ENCODE measurements around the gene SLC2A2.
"Not testable (repeated sequence)": the region's sequence is repeated elsewhere in the genome, so short reads cannot be mapped to it uniquely, and the experiment has no call there.

The SLC2A2 gene

DNA sequence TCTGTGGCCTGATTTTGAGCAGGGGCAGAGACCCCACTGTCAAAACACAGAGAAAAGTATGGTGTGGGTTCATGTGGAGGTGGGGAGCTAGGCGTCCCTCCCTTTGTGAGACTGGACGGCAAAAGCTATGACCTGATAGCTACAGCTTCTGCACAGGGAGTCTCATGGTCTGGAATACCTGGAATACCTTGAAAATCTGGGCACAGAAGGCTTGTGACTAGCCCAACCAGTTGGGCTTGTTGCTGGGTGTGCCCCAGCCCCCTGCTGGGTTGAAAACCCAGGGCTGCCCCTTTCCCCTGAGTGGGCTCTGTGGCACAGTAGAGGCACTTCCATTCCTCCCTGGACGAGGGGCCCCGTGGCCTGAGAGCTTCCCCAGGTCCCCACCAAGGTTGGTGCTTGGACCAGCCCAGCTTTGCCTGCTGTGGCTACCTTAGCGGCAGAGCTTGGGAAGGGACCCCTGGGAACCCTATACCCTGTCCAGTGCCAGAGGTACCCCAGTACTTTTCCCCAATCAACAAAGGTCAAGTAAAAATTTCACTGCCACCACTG is 37.3 kb downstream of the SLC2A2 start:
- no peak for DNase-seq

DNA sequence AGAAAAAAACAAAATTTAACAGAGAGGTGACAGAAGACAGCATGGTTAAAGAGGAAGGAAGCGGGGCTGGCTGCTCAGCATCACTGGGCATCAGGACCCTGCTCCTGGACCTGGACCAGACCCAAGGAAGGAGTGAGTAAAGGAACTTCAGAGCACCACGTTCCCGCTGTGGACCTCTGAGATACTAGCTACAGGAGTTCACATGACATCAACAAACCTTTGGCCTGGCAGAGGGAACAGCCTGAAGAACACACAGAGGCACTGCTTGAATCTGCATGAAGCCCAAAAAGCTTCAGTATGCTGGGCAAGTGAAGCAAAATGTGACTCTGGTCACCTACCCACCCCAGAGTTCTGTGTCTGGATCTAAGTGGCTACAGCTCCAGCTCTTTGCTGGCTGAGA is 38.1 kb downstream of the SLC2A2 start:
- DNase-seq = no peak

DNA sequence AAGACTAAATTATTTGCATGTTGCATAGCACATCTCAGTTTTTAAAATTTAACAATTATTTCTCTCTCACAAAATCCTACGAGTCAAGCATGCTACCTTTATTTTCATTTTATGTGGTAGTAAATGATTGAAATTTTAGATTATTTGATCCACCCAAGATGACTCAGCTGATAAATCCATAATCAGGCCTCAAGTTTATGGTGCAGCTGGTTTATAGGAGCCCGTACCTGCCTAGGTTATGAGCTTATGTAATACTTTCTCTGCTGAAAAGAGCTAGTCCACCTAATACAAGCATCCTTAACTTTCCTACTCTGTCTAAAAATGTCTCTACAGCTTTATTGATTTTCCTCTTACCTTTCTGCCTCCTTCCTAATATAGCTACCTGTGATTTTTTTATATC is 41.2 kb downstream of the SLC2A2 start:
- no peak for DNase-seq

DNA sequence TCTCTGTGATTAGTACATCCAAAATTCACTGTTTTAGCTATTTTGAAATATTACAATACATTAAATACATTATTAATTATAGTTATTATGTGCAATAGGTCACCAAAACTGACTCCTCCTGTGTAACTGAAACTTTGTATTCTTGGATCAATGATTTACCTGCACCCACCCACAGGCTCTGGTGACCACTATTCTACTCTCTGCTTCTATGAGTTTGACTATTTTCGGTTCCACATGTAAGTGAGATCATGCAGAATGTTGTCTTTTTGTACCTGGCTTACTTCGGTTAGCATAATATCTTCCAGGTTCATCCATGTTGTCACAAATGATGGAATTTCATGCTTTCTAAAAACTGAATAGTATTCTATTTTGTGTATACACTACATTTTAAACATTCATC is 43.8 kb downstream of the SLC2A2 start:
- DNase-seq = no peak

DNA sequence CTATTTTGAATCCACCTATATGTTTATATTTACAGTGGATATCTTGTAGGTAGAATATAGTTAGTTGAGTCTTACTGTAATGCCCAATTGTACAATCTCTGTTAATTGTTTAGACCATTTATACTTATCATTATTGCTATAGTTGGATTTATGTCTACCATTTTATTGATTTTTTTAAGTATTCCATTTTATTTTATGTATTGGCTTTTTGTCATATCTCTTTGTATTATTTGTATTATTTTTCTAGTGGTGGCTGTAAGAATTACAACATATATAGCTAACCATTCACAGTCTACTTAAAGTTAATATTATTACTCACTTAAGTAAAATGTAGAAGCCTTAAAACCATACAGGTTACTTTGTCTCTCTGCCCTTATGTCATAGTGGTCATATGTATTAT is 46.1 kb downstream of the SLC2A2 start:
- DNase-seq = no peak

DNA sequence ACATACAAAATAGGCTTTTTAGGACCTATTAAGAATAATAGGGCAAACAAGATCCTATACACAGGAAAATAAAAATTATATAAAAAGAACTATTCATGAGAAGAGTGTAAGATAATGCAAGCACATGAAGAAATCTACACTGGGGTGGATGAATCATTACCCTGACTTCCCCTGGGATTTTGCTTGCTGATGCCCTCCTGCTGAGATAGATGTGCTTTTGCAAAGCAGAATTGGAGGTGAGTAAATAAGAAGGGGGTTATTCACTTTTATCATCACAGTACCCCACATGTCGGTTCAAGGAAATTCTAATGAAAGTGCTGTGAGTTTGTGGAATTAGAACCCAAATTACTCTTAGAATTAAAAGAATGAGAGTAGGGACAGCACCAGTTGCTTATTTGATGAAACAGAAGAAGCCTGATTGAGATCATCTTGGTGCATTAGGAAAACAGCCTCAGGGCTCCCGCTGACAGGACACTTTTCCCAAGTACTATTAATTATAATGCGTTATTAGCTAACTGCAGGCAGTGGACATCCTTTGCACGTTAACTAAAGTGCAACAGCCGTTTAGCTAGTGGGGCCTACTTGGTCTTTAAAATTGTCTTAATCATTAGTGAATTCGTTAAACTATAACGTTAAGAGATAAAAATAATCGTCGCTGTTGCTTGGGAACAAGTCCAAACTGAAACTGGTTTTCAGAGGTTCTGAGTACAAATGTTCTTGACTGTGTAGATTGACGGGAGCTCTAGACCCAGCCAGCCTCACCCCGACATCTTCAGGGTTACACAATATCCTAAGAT is 48.4 kb downstream of the SLC2A2 start:
- DNase-seq = no peak

DNA sequence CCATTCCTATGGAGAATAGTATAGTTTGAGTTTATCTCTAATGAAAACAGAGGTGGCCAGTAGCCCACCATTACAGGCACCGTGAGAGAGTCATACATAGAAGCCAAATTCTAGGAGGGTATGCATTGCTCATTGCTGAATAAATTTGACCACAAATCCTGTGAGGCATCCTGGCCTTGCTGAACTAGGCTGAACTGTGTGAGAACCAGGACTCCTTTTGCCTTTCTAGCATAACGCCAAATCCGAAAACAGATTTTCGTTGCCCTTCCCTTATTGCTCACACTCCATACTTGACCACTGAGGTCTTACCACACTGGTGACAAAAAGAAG is 50.4 kb downstream of the SLC2A2 start:
- no peak for DNase-seq

DNA sequence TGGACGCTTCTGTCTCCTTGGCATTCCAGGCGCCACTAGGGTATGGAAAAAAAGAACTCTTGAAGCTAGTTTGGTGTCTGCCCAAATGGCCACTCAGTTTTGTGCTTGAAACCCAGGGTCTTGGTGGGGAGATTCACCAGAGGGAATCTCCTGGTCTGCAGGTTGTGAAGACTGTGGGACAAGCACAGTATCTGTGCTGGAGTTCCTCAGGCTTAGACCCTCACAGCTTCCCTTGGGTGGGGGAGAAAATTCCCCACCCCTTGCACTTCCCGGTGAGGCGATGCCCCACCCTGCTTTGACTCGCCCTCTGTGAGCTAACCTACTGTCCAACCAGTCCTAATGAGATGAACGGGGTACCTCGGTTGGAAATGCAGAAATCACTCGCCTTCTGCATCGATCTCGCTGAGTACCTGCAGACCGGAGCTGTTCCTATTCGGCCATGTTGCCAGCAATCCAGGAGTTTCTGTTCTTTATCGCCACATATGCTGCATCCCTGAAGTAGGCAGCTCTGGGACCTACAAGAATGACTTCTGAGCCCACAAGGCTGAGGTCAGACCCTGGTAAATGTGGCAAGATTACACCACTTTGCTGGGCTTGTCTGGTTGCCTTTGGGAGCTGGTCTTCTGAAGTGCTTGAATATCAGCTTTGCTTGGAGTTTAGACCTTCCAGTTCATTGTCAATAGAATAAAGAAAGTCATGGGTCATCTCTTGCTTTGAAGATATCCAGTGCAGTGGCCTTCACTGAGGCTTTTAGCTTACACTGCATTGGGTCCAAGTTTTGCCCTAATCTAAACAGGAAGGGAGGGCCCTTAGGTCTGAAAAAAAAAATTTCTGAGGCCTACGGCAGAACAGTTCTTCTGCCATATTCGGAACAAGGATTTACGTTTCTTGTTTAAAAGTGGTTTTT is 51.0 kb downstream of the SLC2A2 start:
- DNase-seq = no peak

DNA sequence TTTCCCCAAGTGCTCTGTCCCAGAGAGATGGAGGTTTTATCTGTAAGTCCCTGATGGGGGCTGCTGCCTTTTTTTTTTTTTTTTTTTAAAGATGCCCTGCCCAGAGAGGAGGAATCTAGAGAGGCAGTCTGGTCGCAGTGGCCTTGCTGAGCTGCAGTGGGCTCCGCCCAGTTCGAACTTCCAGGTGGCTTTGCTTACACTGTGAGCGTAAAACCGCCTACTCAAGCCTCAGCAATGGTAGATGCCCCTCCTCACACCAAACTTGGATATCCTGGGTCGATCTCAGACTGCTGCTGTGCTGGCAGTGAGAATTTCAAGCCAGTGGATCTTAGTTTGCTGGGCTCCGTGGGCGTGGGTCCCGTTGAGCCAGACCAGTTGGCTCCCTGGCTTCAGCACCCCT is 51.6 kb downstream of the SLC2A2 start:
- no peak for DNase-seq

DNA sequence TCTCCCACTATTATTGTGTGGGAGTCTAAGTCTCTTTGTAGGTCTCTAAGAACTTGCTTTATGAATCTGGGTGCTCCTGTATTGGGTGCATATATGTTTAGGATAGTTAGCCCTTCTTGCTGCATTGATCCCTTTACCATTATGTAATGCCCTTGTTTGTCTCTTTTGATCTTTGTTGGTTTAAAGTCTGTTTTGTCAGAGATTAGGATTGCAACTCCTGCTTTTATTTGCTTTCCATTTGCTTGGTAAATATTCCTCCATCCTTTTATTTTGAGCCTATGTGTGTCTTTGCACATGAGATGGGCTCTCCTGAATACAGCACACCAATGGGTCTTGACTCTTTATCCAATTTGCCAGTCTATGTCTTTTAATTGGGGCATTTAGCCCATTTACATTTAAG is 53.6 kb downstream of the SLC2A2 start:
- not testable (repeated sequence) for DNase-seq

DNA sequence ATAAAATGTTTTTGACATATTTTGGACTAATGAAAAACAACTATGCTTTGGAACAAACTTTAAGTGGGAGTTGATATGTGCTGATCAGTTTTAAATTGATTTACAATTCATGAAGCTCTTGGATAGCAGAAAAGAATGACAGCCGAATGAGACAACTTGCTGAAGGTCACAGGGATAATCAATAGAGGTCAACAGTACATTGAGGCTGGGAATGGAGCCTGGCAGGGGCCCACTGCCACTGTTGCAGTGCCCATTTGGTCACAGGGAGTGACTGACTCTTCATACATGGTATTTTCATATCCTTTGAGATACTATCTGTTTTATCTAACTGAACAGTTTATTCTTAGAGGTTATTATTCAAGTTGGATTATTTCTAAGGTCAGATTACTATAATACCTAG is 59.4 kb downstream of the SLC2A2 start:
- no peak for DNase-seq

DNA sequence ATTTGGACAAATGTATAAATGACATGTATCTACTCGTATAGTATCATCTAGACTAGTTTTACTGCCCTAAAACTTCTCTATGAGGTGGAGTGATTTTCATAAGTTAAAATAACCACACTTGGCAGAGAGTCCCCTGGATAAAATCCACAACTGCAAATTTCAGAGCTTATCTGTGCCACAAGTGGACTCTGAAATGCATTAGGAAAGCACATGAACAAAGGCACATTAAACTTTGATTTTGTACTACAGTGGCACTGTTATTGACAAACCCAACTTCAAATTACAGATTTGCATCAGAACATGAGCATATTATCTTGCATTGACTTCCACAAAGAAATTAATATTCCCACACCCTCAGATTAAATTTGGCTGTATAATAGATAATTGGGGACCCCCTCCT is 60.0 kb downstream of the SLC2A2 start:
- no peak for DNase-seq

DNA sequence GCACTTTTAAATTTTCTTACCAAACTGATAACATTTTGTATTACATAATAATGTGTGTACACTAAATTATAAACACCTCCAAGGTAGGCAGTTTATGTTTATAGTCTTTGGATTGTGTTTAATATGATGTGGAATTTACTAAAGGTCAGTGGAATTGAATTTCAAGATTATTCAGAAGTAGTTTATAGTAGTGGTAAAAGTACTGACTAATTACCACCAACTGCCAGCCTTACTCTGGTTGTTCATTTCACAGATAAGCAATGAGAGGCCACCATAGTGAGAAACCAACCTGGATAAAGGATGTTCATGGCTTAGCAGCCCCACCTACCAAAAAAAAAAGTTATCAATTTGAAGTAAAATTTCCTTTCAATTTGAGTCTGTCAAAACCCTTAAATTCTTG is 64.1 kb downstream of the SLC2A2 start:
- DNase-seq = no peak

DNA sequence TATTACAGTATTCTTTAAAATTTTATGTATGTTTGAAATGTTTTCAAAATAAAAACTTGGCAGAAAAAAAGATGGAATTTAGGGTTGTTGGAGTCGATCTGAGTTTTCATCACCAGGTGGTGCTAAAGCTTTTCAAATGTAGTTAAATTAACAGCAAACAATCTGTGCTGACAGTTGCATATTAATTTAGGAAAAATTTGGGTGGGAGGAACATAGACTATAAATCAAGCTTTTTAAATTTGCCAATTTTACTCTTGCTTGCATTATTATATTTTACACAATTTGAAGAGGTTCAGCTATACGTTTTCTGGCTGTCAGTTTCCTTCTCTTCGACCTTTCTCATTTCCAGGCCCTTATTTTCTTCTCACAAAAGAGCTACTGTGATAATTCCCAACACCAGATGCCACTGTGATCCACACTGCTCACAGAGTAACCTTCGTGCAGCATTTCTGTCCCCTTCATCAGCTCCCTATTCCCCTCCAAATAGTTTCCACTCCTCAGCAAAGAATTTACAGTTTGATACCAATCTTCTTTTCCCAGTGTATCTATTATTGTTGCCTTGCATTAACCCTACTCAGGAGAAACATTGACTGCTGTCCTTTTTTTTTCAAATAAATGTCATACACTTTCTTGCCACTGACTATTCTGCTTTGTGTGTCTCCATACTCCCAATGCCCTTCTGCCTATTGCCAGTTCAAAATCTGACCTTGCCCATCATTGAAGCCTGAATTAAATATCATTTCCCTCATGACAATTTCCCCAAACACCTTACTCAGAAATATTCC is 64.7 kb downstream of the SLC2A2 start:
- peak in 27 of 56 donors; percentile 1 to 70 (median 18) for DNase-seq

DNA sequence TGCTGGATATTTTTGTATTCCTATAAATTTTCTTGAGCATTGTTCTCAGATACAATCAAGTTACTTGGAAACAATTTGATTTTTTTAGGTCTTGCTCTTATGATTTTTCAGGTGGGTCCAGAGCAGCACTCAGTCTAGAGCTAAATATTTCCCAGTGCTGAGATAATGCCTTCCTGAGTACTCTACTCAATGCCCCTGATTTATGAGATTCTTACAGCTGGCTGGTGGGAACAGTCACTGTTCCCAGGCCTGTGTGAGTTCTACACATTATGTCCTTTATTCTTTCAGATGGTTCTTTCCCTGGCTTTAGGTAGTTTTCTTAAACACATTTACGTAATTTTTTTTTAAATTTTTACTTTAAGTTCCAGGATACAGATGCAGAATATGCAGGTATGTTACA is 67.1 kb downstream of the SLC2A2 start:
- DNase-seq = no peak

DNA sequence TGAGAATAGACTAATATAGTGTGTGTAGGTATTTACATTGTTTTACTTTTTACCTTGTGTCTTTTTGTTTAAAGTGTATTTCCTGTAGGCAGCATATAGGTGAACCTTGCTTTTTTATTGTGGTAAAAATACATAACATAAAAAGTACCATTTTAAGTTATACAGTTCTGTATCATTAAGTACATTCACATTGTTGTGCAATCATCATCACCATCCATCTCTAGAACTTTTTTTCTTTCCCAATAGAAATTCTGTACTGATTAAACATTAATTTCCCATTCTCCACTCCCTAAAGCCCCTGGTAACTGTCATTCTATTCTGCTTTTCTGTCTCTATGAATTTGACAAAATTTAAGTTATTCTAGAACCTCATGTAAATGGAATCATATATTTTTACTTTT is 69.9 kb downstream of the SLC2A2 start:
- no peak for DNase-seq

DNA sequence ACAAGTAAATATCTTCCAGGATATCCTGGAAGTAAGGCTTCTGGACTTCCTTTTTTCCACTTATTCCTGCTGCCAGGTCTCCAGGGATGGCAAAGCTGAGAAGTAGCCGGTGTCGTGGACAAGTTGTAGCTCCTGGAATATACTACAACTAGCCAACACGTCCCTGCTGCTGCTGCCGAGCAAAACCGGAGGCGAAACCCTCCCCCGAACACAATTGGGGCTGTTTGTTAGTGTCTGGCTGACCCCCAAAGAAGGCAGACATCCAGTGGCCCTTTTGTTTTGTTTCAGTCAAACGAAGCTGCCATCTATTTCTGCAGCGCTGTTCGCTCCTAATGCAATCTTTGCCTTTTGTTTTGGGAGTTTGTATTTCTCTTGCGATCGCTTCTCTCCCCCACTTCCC is 72.8 kb downstream of the SLC2A2 start:
- peak in 36 of 56 donors; percentile 1 to 67 (median 24) for DNase-seq

DNA sequence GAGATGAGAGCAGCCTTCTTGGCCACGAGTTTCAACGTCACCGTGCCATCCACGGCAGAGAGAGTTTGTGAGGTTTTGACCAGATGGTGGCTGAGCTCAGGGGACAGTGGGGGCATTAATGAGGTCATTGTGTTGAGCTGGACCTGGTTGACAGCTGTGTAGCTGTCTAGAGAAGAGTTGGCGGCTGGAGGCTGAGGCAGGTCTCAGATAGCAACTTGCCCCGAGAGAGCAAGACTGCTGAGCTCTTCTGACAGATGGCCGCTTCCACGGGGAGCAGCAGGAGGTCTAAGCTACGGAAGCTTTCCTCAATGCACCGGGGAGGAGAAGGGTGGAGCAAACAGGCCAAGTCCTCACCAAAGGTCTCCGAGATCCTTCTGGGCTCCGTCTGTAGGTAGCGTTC is 73.3 kb downstream of the SLC2A2 start:
- DNase-seq = peak in 5 of 56 donors; percentile 7 to 23 (median 20)

DNA sequence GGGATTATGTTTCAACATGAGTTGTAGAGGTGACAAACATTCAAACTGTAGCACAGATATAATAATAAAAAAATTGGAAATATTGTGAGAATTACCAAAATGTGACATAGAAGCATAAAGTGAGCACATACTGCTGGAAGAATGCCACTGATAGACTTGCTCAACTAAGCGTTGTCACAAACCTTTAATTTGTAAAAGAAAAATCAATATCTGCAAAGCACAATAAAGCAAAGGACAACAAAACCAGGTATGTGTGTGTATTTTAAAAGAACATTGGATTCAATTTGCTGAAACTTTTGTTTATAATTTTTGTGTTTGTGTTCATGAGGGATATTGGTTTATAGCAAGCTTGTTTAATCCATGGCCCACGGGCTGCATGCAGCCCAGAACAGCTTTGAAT is 77.3 kb downstream of the SLC2A2 start:
- no peak for DNase-seq

DNA sequence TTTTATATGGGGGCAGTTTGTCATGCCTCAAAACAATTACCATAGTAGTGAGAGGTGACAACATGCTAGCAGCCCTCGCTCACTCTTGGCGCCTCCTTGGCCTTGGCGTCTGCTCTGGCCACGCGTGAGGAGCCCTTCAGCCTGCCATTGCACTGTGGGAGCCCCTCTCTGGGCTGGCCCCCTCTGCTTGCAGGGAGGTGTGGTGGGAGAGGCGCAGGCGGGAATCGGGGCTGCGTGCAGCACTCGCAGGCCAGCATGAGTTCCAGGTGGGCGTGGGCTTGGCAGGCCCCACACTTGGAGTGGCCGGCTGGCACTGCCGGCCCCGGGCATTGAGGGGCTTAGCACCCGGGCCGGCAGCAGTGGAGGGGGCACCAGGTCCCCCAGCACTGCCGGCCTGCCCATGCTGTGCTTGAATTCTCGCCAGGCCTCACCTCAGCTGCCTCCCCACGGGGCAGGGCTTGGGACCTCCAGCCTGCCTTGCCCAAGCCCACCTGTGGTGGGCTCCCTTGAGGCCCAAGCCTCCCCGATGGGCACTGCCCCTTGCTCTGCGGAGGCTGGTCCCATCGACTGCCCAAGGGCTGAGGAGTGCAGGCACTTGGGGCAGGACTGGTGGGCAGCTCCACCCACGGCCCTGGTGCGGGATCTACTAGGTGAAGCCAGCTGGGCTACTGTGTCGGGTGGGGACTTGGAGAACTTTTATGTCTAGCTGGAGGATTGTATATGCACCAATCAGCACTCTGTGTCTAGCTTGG is 79.3 kb downstream of the SLC2A2 start:
- no peak for DNase-seq

All from amygdala (tissue), 56 donors.